ENCODE data around the gene LTV1.

Gene LTV1

DNA sequence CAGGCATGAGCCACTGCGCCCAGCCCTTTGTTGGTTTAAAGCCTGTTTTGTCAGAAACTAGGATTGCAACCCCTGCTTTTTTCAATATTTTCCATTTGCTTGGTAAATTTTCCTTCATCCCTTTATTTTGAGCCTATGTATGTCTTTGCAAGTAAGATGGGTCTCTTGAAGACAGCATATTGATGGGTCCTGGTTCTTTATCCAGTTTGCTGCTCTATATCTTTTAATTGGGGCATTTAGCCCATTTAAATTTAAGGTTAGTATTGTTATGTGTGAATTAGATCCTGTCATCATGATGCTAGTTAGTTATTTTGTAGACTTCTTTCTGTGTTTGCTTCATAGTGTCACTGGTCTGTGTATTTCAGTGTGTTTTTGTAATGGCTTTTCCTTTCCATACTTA, 67.9 kb downstream of the LTV1 start:
- TF ChIP-seq FOXM1 (IDR thresholded peaks at IDR 0.05; ENCODE audit: borderline replicate concordance, low read depth) (no peak), EGR1 (IDR thresholded peaks at IDR 0.05) (no peak)

DNA sequence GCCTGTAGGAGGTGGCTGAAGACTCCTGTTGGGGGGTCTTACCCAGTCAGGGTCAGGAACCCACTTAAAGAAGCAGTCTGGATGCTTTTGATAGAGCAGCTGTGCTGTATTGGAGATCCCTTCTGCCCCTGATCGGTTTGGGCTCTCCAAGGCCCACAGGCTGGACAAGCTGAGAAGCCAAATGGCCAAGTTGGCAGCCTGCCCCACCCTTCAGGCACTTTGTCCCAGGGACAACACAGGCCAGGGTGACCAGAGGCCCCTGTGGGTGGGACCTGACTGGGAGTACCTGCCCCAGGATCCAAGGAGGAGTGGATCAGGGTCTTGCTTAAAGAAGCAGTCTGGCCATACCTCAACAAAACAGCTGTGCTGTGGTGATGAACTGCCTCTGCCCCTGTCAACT, 69.5 kb downstream of the LTV1 start:
- TF ChIP-seq CEBPB (IDR thresholded peaks at IDR 0.05) (no peak), EGR1 (IDR thresholded peaks at IDR 0.05) (no peak), FOXM1 (IDR thresholded peaks at IDR 0.05; ENCODE audit: borderline replicate concordance, low read depth) (no peak), RAD21 (IDR thresholded peaks at IDR 0.05; ENCODE audit: low read depth) (no peak), CREB1 (IDR thresholded peaks at IDR 0.05; ENCODE audit: low read depth) (no peak), TCF12 (IDR thresholded peaks at IDR 0.05; ENCODE audit: low read depth) (no peak), TAF1 (IDR thresholded peaks at IDR 0.05; ENCODE audit: low read depth) (no peak), YY1 (IDR thresholded peaks at IDR 0.05; ENCODE audit: low read depth) (no peak), ZBTB7A (IDR thresholded peaks at IDR 0.05; ENCODE audit: low read depth) (no peak)
